Left colon (tissue), 2 donors: ENCODE measurements around the gene SLC35A2. TPM values are rescaled to one million over a fixed set of nuclear protein-coding genes. Genes with fewer than 3 reads are reported as not detected.

ENCODE experiments used
- ATAC-seq: fragments of 200-7000 bp; cut with Tn5 transposase; one replicate; pipeline ENCODE4 v1.9.1; 2020; ENCODE audit warnings: mild to moderate bottlenecking, moderate library complexity
- DNase-seq, 2 donors: peaks; one replicate each; pipeline ENCODE4 v3.0.0-alpha.2; 2020
- intact Hi-C, 2 donors: fragments of 100-400 bp; cut with DNase I in 1 of 2; cut with micrococcal nuclease in 1 of 2; formaldehyde crosslinking; loops; one replicate each; pipeline versions ENCODE4 v1.11.2 to v1.14.0; 2022; cut with DNase I, micrococcal nuclease
- total RNA-seq, 2 donors: library from RNA; stranded (reverse); fragmentation: NEBNext Ultra II Directional; extraction: Animal tissue kit (Norgen Biotek cat#: 25700); gene quantifications; one replicate each; pipeline ENCODE4 v1.2.1, GENCODE V29; 2021
- donor health status: DM: no; HTN: no; CAD: no.
- donor health status: DM: yes; HTN: yes; CAD: no.

SLC35A2 gene
- total RNA-seq, 2 donors from 2014 or later, result 50.0 to 60.6 TPM

DNA sequence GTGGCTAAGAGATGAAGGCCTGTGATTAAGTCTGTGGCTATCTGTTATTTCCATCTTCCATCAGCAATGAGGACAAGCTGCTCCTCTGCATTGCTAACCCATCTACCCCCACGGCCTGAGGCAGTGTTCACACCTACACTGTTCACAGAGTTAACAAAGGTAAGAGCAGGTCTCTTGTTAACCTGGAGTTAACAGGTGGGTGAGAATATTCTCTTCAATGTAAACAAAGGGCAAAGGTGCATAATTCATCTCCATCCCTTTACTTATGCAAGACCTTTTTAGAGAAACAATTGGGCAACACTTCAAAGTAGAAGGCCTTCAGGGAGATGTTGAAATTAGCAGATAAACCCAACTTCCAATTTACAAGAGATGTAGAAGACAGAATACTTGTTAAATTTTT, 2.8 kb downstream of the SLC35A2 start:
- intact Hi-C loops, result no loop called here
- ATAC-seq (no peak), DNase-seq (no peak)

DNA sequence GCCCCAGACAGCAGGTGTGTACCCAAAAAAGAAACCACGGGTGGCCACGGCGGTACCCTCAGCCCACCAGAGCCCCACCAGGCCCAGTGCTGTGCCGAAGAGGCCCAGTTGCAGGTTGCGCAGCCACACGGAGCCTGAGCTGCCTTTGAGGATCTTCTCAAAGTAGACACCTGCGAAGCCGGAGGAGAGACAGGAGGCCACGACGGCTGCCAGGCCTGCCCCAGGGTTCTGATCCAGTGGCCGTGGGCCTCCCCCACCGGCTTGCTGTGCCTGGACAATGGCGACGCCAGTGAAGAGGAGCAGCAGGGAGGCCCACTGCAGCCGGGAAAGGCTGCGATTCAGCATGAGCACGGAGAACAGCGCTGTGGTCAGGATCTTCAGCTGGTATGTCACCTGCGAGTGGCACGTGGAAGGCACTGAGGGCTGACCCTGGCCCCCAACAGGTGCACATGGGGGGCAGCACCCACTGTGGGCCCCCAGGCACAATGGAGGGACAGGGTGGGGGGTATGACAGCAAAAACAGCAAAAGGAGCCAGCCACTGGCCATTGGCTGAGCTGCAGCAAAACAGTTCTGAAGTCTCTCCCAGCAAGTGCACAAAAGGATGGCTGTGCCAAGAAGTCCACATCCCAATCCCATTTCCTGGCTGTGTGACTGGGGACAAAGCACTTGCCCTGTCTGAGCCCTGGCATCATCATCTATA, 6.2 kb downstream of the SLC35A2 start:
- DNase-seq (no peak), ATAC-seq (no peak)
- intact Hi-C loops, result no loop called here

DNA sequence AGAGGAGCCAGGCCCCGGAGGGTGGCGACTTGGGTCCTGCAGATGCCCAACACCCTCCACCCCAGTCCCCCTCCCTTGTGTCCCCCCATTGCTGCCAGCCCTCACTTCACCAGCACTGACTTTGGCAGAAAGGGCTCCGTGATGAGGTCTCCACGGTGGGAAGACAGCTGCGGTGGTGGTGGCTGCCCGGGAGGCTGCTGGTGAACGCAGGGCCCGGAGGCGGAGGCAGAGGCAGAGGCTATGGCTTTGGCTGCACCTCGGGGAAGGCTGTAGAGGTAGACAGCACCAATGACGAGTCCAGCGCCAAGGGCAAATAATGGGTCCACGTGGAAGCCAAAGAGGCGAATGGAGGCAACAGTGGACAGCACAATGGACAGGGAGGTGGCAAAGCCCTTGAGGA, 6.8 kb downstream of the SLC35A2 start:
- DNase-seq, result no peak
- ATAC-seq, result no peak

DNA sequence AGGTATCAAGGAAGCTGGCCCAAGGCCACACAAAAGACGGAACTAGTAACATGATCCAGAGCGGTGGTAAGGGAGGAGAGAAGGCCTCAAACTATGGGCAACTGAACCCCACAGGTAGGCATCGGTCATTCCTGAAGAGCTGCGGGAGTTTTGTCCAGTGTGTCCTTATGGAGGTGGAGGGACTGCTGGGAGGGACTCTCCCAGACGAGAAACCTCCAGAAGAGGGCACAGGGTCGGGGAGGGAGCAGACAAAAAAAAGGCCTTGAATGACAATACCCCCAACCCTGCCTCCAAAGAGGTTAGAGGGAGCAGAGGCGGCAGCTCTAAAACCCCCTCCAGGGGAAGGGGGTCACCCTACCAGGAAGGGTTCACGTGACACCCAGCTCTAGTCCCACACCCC, 7.3 kb downstream of the SLC35A2 start:
- no peak for ATAC-seq
- intact Hi-C loops, result no loop called here

More for the DNA sequence above, 6.8 kb downstream of the SLC35A2 start:
- intact Hi-C loops, result no loop called here

DNA sequence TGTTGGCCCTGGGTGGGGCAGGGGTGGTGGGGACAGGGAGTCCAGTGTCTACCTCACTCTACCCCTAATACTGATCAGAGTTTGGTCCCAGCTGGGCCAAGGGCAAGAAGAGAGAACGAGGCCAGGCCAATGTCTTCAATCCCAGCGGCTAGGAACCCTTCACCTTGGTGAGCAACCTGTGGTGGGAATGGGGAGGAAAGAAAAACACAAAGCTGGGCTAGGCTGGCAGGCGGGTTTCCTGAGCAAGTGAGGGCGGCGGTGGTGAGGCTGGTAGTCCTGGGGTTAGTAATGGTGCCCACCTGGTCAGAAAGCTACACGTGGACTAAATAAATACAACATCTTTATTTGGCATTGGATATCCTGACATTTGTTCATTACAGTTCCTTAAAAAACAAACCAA, 8.2 kb downstream of the SLC35A2 start:
- intact Hi-C loops, result no loop called here
- DNase-seq, result no peak
- no peak for ATAC-seq

More for the DNA sequence above, 7.3 kb downstream of the SLC35A2 start:
- DNase-seq, result no peak

DNA sequence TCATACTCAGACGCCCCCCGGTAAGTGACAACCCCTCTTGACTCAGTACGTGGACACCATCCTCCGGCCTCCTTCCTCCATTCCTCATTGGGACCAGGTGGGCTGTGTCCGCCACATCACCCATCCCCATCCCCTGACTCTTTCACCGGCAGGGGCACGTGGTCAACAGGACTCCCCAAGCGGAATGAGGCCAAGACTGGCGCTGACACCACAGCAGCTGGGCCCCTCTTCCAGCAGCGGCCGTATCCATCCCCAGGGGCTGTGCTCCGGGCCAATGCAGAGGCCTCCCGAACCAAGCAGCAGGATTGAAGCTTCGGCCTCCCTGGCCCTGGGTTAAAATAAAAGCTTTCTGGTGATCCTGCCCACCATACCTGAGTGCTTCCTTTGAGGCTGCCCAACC, 8.7 kb downstream of the SLC35A2 start:
- intact Hi-C loops, result no loop called here
- DNase-seq (no peak), ATAC-seq (no peak)

DNA sequence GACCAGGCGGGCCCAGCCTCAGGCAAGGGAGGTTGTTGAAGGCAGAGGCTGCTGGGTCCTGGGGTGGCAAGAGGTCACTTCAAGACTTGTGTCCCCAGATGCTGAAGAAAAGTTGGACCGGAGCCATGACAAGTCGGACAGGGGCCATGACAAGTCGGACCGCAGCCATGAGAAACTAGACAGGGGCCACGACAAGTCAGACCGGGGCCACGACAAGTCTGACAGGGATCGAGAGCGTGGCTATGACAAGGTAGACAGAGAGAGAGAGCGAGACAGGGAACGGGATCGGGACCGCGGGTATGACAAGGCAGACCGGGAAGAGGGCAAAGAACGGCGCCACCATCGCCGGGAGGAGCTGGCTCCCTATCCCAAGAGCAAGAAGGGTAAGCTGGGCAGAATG, 9.3 kb downstream of the SLC35A2 start:
- DNase-seq, result no peak
- ATAC-seq, result no peak
- intact Hi-C loops, result no loop called here

DNA sequence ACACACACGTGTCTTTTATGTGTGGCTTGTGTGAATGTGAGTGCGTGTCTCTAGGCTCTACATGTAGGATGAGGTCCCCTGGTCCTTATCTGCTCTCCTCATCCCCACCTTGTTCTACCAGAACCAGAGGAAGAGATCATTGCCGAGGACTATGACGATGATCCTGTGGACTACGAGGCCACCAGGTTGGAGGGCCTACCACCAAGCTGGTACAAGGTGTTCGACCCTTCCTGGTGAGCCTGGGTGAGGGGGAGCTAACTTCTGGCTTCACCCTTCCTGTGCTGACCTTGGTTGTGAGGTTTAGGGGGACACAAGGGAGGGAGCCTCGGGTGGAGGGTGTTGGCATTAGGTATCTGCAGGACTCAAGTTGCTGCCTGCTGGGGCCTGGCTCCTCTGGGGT, 10.4 kb downstream of the SLC35A2 start:
- intact Hi-C loops, result no loop called here

DNA sequence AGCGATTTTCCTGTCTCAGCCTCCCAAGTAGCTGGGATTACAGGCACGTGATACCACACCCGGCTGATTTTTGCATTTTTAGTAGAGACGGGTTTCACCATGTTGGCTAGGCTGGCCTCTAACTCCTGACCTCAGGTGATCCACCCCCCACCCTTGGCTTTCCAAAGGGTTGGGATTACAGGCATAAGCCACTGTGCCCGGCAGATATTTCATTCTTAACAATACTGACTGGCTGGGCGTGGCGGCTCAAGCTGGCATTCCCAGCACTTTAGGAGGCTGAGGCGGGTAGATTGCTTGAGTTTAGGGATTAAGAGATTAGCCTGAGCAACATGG, 12.4 kb downstream of the SLC35A2 start:
- ATAC-seq (no peak), DNase-seq (no peak)
- intact Hi-C loops, result no loop called here

More for the DNA sequence above, 10.4 kb downstream of the SLC35A2 start:
- no peak for DNase-seq
- ATAC-seq, result no peak

DNA sequence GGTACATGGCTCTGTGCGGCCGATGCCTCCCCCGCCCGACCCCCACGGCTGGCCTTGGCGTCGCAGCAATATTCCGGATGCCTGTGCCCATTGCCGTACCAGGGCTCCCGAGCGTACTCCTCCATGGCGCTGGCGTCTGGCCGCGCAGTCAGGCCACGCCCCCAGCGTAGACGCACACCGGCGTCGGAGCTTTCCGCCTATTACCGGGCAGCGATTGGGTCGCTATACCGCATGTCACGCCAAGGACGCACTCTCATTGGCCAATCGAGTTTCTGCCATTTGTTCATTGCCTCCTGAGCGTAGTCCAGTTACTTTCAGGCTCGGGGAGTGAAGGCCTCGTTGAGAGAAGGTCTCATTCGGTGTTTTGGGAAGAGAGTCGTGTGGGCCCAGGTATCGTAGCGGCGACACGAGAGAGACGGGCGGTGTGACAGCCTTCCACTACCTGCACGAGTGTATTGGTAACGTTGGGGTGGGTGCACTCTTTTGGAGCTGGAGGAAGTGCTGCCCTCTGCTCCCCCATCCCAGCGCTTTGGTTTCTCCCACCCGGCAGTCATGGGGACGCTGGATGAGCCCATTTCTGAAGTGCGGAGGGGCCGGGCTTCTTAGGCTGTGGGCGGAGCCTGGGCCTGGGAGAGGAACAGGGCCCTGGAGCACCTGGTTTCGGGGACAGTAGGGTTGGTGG, 13.7 kb downstream of the SLC35A2 start, which contains the start of the genes PQBP1 and TIMM17B:
PQBP1 (plus strand) TSS at position 306 of the 682 bp plus-strand sequence. CDS start 580 bp downstream, outside the sequence.
TIMM17B (minus strand) TSS at position 144 of the 682 bp plus-strand sequence; CDS start at position 125, 19 bp downstream.
- peak; percentile 88 to 93 for DNase-seq
- peak; percentile 90 for ATAC-seq
- intact Hi-C loops, result no loop called here

DNA sequence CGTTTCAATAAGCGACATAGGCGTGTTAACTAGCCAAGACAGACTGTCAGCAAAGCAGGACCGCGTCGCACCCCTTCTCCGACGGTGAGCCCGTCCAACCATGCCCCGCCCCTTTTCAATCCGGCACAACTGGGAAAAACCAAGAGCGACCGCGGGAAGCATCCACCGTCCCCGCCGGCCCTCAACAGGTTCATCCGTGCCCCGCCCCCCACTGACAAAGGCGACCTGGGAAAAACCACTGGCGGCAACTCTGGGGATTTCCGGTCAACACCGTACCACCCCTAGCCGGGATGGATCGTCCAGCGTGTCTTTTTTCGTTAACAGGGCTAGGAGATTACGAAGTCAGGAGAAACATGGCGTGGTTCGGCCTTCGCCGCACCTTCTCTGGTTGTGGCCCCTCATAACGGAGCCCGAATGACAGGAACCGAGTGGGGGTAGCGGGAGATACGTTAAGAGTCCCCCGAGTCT, 14.3 kb downstream of the SLC35A2 start:
- intact Hi-C loops, result no loop called here
- DNase-seq, result peak; percentile 85 to 88
- peak; percentile 75 for ATAC-seq

DNA sequence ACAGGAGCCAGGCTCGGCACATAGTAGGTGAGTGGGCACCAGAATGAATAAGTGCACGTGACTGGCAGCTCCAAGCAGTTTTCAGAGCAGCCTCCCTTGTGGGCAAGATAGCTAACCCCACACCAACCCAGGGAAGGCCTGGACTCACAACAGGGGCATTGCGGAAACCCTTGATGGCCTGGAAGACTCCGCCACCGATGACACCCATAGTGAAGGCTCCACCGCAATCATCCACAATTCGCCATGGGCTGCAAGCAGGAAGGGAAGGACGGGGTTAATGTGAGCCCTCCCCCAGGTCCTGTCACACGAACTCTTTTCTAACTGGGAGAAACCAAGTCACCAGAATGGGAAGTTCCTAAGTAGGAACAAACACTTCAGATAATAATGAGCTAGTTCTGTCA, 14.8 kb downstream of the SLC35A2 start:
- intact Hi-C loops, result no loop called here
- DNase-seq (no peak), ATAC-seq (no peak)

DNA sequence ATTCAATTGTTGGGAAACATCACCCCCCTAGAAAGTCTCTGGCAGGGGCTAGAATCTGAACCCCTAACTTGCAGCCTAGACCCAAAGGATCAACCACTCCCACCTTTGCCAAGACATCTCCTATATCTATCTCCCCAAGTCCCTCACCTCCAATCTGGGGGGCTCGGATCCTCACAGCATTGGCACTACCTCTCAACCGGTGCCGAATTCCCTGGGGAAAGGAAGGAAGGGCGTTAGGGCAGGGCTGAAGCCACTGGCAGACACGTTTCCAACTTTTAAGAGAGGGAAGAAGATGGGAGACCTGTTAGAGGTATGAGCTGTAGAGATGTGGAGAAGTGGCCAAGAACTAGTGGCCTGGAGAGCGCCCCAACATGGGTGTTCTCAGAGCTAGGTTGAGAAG, 16.6 kb downstream of the SLC35A2 start:
- DNase-seq (no peak), ATAC-seq (no peak)
- intact Hi-C loops, result no loop called here

DNA sequence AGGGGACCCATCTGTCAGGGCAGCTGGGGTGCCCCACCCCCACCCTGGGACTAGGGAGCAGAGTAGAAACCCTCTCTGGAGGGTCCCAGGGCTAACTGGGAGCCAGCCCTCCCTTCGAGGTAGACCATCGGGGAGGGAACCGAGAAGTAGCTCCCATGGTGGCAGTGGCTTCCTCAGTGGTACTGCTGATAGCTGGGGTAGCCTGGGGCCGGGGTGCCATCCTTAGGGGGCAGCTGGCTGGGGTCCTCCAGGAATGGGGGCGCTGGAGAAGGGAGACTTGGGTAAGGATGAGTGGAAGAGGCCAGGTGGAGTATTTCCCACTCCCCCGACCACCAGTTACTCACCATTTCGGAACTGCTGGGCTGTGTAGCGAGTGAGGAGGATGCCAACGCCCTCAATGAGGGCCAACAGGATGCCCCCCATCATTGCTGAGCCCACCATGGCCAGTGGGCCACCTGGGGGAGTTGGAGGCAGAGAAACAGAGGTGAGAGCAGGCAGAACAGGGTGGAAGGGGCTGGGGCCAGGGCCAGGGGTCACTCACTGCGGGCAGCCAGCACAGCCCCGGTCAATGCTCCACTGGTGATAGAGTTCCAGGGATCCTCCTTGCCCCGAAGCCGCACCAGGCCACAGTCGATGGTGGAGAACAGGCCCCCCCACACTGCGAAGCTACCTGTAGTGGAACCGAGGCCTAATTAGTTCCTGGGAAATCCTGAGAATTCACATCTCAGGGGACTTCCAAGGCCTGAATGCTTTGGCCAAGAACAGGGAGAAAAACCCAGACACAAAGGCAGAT, 17.7 kb downstream of the SLC35A2 start:
- intact Hi-C loops, result no loop called here
- ATAC-seq (no peak), DNase-seq (no peak)

DNA sequence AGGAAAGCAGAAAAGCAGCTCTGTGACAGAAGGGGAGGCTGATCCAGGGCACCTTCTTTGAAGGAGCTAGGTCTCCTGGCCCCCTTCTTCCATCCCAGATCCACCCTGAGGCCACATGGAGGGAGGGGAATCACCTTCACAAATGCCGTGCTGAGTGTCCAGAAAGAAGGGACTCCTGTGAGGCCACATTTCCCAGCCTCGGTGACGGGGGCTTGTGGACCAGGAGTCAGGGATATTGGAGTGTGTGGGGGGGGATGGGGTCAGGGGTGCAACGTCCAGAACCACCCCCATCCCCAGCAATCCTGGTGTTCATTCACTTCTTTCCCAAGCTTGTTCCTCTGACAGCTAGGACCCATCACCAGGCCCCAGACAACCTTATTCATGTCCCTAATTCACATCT, 18.6 kb downstream of the SLC35A2 start:
- DNase-seq, result no peak
- intact Hi-C loops, result no loop called here
- no peak for ATAC-seq

DNA sequence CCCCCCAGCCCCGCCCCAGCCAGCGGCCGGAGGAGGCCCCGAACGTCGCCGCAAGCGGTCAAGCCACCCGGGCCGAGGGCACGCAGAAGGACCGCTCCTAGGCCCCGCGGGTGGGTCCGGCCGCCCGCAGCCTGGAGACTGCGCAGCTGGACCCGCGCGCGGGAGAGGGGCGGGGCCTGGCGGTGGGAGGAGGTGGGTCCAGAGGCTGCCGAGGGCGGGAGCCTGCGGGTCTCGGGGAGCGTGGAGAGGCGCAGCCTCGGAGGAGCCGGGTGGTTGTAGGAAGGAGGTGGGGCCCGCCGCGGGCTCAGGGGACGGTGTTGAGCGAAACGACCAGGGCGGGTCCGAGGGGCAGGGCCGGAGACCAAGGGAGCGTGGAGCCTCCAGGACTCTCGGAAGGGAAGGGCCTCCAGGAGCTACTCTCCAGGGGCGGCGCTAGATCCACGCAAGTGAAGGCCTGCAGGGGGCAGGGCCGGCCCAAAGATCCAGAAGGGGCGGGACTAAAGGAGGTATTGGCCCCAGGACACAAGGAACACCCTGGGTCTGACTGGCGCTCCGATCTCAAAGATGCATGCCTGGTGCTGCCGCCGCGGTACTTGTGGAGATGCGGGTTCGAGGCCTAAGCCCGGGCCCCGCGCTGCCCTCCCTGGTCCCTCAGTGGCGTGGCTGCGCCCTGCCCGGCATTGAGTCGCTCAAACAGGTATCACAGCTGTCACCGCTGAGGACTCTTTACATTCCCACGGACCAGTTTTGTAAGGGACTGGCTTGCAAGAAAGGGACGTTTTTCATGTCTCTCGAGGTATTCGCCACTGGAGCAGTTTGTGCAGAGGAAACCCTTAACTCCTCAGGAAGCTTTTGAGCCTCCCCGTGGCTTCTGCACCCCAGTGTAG, 19.8 kb downstream of the SLC35A2 start:
- ATAC-seq, result peak; percentile 92
- intact Hi-C loops, result no loop called here

DNA sequence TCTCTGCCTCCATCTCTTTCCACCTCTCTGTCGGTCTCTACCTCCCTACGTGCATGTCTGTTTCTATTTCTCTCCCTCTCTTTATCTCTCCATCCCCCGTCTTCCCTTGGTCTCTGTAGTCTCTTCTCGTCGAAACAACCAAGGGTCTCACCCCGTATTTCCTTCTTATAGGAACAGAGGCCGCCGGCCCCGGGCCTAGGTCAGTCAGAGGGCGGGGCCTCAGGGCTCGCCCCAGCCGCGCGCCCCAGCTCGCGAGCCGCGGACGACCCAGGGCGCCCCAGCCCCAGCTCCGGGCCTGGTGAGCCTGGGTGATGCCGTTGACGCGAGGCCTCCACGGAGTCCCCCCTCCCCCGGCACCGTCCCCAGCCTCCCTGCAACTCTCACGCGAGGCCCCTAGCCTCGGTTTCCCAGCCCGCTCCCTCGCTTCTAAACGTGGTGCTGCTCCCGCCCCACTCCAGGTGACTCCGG, 20.5 kb downstream of the SLC35A2 start:
- no peak for DNase-seq

More for the DNA sequence above, 19.8 kb downstream of the SLC35A2 start:
- peak; percentile 88 to 91 for DNase-seq

DNA sequence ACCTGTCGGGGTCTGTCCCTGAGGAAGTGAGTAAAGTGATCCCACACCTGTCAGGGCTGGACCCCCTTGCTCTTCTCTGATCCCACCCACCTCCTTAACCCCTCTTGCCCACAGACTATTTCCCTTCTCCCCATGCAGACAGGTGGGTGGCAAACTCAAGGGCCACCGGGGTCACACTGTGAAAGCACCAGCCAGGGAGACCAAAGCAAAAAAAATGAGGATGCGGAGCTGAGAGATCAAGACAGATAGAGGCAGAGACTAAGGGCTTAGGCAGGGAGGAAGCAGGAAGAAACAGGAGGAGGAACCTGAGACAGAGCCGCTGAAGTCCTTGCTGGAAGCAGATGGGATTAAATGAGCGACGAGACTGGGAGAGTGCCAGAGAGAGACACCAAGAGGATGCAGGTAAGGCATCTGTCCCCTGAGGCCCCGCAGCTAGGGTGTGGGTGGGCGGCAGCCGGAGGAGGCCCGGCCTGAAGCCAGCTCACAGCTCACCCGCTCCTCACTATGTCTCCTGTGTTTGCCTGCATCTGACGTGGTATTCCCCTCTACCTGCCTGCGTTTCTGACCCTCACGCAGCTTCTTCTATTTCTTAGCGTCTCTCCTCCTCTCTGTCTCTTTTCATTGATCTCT, 21.0 kb downstream of the SLC35A2 start:
- intact Hi-C loops, result no loop called here

More for the DNA sequence above, 20.5 kb downstream of the SLC35A2 start:
- ATAC-seq, result peak; percentile 47
- intact Hi-C loops, result no loop called here

More for the DNA sequence above, 21.0 kb downstream of the SLC35A2 start:
- ATAC-seq (peak; percentile 6), DNase-seq (no peak)
